Measurements from ENCODE around the gene SLC6A11.

GRCh38 chr3:10933805-10934481 lies 117.9 kb downstream of the SLC6A11 start:
- no peak for TF ChIP-seq POLR2A (IDR thresholded peaks at IDR 0.05; ENCODE audit: low read depth, low read length)
- no peak for TF ChIP-seq TAF1 (IDR thresholded peaks at IDR 0.05; ENCODE audit: borderline replicate concordance, low read depth, low read length)

Data from GM12892 (cell line).